Measurements from ENCODE around the gene MORN1.

The MORN1 gene

DNA sequence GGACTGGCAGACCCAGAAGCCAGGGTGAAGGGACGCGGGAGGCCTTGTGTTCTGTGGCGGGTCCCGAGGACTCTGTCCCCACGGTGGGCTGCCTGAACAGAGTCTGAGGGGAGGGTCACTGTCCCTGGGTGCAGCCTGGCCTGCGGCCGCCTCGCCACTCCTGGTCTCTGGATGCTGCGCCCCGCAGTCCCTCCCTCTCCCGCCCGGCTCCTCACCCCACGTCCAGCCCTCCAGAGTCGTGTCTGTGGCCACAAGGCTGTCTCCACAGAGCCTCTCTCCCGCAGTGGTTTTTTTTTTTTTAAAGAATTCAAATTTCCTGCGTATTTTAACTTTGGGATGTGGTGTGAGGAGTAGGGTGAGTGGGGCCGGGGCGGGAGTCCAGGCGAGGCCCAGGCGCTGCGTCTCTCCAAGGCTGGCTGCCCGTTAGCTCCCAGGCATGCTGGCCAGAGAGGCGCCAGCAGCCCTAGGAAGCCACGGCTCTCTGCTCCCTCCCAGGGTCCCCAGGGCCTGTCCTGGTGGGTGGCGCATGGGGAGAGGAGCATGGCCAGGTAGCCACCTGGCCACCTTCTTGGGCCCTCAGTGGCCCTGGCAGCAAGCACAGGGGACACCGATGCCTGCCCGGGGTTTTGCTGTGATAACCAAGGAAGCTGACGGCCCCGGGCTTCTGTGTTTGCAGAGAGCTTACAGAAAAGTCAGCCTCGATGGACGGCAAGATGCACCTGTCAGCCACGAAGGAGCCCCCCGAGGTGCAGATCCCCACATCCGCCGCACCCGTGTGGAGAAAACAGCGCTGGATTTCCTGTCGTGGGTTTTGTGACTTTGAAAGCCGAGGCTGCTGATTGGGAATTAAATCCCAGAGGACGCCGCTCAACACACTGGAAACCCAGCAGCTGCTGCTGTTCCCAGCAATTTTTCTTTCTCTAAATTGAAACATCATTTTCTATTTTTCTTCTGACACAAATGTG is 72.8 kb downstream of the MORN1 start:
- DNase-seq (ENCODE audit: low read depth): no peak

- no peak for DNase-seq (ENCODE audit: low read depth)
Observed at GRCh38 chr1:2317230-2318065, 73.9 kb downstream of the MORN1 start.

DNA sequence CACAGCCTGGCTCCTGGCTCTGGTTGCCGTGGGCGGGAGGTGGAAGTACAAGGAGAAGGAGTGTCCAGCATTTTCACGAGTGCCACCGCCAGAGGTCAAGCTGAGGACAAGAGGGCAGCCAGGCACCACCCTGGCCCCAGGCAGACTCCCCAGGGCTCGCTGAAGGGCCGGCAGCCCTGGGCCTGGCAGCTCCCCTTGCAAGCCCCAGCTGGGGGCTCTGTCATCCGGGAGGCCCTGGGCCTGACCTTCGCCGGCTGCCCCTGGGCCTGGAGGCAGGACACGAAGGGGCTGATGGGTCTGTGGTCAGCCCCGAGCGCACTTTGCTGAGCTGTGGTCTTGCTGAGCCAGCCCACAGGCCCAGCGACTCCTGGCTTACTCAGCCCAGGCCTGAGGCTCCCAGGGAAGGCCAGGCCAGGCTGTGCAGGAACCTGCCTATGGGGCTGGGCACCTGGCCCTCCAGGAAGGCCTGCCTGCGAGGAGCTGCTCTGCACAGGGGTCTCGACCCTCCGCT is 74.8 kb downstream of the MORN1 start:
- DNase-seq (ENCODE audit: low read depth): no peak

- no peak for DNase-seq (ENCODE audit: low read depth)
Observed at GRCh38 chr1:2315674-2316450, 75.5 kb downstream of the MORN1 start.

- peak; percentile 49 for DNase-seq (ENCODE audit: low read depth)
Observed at GRCh38 chr1:2314803-2315673, 76.3 kb downstream of the MORN1 start.

DNA sequence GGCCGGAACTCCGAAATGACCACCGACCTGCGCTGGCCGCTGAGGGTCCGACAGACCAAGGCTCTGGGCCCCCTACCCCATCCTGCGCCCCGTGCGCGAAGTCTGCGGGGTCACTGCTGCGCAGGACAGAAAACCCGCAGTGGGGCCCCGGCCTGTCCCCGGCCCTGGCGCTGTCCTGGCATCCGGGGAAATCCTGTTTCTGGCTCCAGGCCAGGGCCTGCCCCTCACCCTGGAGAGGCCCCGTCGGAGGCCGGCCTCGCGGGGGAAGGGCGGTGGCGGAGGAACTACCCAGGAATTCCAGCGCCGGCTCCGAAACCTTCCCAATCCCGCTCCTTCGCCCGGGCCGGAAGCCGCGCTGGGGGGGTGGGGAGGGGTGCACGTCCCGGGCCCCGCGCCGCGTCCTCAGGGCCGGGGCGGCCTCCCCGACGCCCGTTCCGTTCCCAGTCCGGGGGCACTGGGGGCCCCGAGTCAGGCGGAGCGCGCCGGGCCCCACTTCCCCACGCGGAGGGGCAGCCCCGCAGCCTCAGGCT is 77.0 kb downstream of the MORN1 start:
- DNase-seq (ENCODE audit: low read depth): no peak

DNA sequence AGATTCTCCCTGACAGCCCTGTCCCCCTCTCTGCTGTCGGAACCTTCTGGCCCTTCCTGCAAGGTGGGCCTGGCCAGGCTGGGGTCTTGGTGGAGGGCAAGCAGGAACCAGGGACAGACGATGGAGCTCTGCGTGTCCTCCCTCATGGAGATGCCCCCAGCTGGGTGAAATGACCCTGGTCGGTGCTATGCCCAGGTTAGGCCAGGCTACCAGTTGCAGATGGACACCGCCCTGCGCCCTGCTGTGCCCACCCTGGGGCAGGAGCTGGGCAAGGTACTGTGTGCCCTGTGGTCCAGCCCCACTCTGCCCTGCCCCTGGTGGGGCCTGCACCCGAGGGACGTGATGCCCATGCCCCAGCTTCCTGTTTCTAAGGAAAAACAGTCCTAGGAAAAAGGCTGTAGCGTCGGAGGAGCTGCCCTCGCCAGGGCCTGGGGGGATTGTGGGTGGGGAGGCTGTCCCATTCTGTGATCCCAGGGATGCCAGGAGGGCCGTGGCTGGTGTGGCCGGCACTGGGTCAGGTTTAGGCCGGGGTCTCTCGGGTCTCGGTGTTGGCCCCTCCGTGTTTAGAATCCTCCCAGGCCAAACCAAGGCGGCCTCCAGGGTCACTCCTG is 77.6 kb downstream of the MORN1 start:
- no peak for DNase-seq (ENCODE audit: low read depth)

DNA sequence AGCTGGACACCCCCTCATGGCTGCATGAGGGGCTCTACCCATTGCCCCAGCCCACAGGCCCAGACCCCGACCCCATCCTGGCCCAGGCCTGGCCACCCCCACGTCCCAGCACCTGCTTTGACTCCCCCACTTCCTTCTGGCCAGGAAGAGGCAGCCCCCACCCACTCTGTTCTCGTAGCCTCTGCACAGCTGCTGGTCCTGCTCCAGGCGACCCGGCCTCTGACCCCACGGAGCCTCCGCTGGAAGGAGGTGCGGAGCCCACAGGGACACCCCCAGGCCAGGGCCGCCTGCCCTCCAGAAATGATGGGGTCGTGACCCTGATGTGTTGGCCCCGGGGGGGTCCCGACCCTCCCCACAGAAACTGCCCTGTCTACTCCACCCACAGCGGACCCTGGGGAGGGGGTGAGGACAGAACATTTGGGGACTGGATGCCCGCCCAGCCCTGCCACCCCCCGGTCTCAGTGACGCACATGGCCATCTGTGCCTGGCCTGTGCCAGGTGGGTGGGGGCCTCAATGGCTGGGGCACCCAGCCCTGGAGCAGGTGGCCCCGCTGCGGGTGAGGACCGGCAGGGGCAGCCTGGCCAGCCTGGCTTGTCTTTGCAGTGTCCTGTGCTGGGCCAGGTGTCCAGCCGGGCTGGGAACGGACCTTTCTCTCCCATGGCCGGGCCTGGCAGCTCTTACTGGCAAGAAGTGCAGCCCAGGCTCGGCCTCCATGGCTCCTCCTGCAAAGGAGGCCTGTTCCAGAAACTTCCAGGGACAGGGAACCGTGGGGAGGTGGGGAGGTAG is 78.6 kb downstream of the MORN1 start:
- no peak for DNase-seq (ENCODE audit: low read depth)

DNA sequence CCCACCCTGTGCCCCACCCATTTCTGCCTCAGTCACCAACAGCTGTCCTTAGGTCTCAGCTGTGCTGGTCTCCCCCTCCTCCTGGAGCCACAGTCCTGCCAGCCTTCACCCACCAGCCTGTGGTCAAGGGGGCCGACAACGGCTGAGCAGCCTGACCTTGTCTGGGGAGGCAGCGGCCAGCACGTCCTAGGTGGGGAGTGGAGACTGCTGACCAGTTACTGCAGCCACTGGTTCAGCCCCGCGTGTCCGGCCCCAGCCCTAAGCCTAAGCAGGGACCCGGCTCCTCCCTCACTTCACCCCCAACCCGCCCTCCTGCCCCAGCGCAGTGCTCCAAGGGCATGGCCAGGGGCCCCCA is 79.2 kb downstream of the MORN1 start:
- no peak for DNase-seq (ENCODE audit: low read depth)

GRCh38 chr1:2311184-2312032 is 79.9 kb downstream of the MORN1 start:
- DNase-seq (ENCODE audit: low read depth): peak; percentile 40

GRCh38 chr1:2310332-2311183 is 80.8 kb downstream of the MORN1 start:
- DNase-seq (ENCODE audit: low read depth): no peak

GRCh38 chr1:2308844-2309243 is 82.5 kb downstream of the MORN1 start:
- no peak for DNase-seq (ENCODE audit: low read depth)

DNA sequence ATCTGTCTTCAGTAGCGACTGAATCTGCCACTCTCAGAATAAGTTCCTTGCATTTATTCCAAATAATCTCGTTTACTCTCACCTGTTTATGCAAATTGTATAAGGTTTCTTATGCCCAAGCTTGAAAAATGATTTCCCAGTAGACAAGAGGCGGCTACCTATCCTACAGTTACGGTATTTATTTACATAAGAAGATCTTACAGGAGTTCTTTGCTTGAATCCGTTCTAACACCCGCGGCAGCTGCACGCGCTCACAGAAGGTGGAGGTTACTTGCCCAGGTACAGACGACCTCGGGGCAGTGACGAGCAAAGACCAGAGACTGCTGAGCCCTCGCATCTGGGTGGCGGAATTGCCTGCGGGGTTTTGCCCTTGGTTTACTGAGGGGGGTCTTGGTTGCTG is 83.4 kb downstream of the MORN1 start:
- DNase-seq (ENCODE audit: low read depth): no peak

GRCh38 chr1:2307064-2307605 is 84.2 kb downstream of the MORN1 start:
- no peak for DNase-seq (ENCODE audit: low read depth)

- no peak for DNase-seq (ENCODE audit: low read depth)
Observed at GRCh38 chr1:2306151-2306978, 85.0 kb downstream of the MORN1 start.

DNA sequence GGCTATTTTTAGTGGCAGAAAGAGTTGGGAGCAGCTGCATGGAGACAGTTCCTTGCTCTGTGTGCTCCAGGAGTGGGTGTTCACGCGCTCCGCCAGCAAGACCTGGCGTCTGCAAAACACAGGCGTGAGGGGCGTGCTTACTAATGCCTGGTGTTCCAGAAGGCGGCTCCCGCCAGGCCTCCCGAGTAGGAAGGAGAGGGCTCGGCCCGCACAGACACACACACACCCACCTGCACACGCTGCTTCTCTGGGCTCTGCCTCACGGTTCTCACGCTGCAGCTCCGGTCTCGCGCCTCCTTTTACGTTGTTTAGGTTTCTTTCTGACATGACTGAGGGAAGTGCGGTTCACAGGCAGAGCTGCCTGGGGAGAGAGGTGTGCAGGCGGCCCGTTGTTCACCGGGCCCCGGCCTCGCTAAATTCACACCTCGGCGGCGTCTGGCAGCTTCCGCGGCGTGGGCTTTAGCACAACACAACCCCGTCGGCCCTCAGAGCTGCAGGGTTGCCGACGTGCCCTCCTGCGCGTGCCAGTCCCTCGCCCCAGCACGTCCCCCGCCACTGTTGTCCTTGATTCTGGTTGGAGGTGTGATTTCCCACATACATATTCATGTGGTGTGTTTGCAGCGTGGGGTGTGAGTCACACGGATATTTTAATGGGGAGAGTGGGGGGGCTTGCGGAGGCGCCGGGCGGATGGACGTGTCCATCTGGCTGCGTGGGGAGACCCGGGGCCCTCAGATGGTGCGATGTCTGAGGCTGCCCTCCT is 86.3 kb downstream of the MORN1 start:
- no peak for DNase-seq (ENCODE audit: low read depth)

Measured in activated T-helper 9 cell treated with anti-CD3 and anti-CD28 coated beads, Interleukin-2, amount 50 U/mL, for 16 hours (primary cell).